Epithelial cell of esophagus (primary cell): ENCODE measurements around the gene ZNF844.

Experiments used
- DNase-seq: peaks from one replicate; pipeline ENCODE4 v3.0.0; 2010; ENCODE audit warnings: low read depth
- H3K4me3 ChIP-seq: 2 replicates; pipeline ENCODE4 v1.5.1; 2011; ENCODE audit warnings: mild to moderate bottlenecking, low read length, control low read depth
- TF ChIP-seq, protein P1 (sequence below): IDR thresholded peaks from 2 replicates; pipeline ENCODE4 v1.5.1; 2011; ENCODE audit warnings: low read depth, mild to moderate bottlenecking, low read length, control low read depth, inconsistent platforms; ENCODE audit not compliant: insufficient read depth; ENCODE audit errors: missing control alignments

Gene ZNF844

GRCh38 chr19:12042893-12043292, 21.6 kb upstream of the ZNF844 start:
- TF ChIP-seq, protein P1, sequence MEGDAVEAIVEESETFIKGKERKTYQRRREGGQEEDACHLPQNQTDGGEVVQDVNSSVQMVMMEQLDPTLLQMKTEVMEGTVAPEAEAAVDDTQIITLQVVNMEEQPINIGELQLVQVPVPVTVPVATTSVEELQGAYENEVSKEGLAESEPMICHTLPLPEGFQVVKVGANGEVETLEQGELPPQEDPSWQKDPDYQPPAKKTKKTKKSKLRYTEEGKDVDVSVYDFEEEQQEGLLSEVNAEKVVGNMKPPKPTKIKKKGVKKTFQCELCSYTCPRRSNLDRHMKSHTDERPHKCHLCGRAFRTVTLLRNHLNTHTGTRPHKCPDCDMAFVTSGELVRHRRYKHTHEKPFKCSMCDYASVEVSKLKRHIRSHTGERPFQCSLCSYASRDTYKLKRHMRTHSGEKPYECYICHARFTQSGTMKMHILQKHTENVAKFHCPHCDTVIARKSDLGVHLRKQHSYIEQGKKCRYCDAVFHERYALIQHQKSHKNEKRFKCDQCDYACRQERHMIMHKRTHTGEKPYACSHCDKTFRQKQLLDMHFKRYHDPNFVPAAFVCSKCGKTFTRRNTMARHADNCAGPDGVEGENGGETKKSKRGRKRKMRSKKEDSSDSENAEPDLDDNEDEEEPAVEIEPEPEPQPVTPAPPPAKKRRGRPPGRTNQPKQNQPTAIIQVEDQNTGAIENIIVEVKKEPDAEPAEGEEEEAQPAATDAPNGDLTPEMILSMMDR, result no peak
- no peak for DNase-seq
- no peak overlapping the region for H3K4me3 ChIP-seq

DNA sequence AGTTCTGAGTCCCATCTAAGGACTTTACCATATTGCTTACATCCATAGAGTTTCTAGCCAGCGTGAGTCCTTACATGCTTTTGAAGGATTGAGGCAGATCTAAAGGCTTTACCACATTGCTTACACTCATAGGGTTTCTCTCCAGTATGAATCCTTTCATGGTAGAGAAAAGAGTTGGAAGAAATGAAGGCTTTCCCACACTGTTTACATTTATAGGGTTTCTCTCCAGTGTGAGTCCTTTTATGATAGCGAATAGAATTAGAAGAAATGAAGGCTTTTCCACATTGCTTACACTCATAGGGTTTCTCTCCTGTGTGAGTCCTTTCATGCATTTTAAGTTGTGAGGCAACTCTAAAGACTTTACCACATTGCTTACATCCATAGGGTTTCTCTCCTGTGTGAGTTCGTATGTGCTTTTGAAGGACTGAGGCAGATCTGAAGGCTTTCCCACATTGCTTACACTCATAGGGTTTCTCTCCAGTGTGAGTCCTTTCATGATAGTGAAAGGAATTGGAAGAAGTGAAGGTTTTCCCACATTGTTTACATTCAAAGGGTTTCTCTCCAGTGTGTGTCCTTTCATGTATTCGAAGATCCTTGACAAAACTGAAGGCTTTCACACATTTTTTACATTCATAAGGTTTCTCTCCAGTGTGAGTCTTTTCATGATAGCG, 20.6 kb upstream of the ZNF844 start:
- no peak overlapping the region for H3K4me3 ChIP-seq
- DNase-seq, result no peak
- TF ChIP-seq, protein P1, result no peak

DNA sequence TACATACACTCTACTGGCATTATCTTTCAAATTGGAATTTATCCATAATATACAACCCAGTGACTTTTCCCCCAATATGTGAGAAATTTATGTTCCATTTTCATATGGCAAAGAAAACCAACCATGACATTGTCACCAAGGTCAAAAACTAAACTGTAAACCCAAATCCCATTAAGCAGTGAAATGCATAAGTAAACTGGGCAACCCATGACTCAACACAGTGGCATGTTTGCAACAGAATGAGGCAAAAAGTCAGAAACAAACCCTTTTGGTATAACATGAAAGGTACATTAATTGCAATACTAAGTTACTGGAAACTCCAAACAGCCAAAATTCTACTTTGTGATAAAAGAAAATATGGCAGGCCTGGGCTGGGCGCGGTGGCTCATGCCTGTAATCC, 16.7 kb upstream of the ZNF844 start:
- TF ChIP-seq, protein P1, result no peak
- DNase-seq, result no peak
- no peak overlapping the region for H3K4me3 ChIP-seq

DNA sequence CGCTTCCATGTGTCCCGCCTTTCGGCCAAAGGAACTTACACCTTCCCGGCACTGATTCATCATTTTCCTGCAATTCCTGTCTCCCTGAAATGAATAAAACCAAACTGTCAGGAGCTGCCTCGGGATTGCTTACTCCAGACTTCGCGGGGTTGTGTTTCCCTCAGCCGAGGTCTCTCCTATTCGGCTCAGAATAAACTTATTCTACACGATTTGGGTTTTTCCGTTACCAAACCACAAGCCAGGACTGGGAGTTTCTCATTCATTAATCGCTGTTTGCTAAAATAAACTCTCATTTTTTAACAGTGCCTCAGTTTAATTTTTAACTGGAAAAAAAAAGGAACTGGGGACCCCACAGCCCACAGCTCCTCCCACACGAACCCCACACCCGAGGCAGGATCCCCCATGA, 12.4 kb upstream of the ZNF844 start:
- DNase-seq, result peak; percentile 50
- TF ChIP-seq, protein P1, result no peak
- peak overlapping the region; percentile 54 for H3K4me3 ChIP-seq

GRCh38 chr19:12052497-12053169, 11.9 kb upstream of the ZNF844 start, which contains the start of gene ZNF878:
Gene ZNF878, minus strand, starts transcription at chr19:12052961. Its CDS starts 160 bp downstream, at chr19:12052801.
- DNase-seq, result peak; percentile 66

GRCh38 chr19:12055784-12056183, 8.7 kb upstream of the ZNF844 start:
- TF ChIP-seq, protein P1, result no peak
- H3K4me3 ChIP-seq, result no peak overlapping the region
- DNase-seq, result peak; percentile 52

More at GRCh38 chr19:12052497-12053169, 11.9 kb upstream of the ZNF844 start, which contains the start of gene ZNF878:
- TF ChIP-seq, protein P1, result no peak
- peak within 1 kb of the TSS; percentile 54 for H3K4me3 ChIP-seq
